ENCODE data around the gene ZXDC.

Gene ZXDC

DNA sequence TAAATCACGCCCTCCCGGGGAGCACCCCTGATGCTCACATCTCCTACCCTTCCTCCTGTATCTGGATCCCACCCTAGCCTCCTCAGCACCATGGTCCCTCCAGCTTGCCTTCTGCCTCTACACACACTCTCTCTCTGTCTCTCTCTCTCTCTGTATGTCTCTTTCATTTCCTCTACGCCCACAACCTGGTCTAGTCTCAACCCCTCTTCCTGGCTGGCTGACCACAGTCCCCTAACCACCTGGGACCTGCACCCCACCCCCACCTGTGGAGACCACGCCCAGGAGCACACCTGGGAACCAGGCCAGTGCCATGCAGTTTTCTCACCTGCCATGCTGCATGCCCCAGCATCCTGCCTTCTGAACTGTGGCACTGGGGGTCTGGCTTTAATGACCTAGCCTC is 84.9 kb downstream of the ZXDC start:
- no peak for DNase-seq

DNA sequence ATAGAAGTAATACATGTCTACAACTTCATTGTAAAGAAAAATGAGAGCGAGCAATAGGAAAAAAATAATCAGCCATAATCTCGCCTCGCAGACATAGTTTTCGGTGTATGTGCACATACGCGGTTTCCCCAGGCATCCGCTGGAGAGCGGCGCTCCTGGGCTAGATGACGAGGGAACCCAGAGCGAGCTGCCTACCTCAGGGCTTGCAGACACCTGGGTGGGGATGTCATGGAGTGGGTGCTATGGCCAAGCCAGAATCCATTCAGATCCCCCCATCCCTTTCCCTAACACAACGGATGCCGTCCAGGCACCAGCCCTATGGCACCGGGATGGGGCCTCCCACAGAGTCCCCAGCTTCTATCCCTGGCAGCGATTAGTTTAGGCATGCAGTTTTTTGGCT is 85.5 kb downstream of the ZXDC start:
- no peak for DNase-seq

DNA sequence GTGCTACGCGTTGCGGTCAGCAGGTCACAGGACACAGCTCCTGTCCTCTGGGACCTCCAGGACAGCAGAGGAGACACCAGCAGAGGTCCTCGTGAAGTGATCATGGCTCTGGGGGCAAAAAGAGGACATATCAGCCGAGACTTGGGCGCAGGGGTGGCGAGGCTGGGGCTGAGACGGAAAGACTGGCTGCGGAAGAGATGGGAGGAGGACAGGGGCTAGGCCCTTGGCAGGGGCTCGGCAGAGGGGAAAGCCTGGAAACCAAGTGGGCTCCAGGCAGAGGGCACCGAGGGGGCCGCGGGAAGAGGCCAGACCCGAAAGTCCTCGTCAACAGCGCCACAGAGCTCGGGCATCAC is 85.9 kb downstream of the ZXDC start:
- no peak for DNase-seq

DNA sequence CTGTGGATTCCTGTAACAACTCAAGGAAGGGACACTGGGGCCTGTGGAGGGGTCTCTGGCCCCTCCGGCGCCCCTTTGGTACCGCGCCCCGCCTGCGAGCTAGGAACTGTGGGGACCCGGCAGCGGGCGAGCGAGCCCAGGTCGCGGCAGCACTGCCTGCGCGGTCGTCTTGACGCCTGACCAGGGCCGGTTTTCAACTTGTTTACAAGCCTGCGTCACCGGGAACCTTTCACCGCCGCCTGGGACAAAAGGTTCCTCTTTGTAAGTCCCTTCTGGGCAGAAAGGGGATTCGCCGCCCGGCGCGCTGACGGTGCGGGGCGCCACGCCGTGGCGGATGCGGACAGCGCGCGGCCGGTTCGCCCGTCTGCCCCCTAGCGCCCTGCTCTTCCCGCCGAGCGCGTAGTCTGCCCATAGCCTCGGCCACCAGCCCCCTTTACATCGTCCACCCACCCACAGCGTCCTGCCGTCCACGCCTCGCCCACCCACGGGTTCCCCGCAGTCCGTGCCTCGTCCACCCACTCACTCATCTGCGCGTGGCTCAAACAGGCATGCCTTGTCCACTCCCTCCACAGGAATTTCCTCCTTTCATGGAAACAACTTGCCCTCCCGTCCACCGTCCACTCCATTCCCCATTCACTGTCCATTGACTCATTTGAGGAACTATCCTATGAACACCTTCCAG is 86.4 kb downstream of the ZXDC start:
- no peak for DNase-seq

Measured in T1000 (cell line).